NCI-H1105 (cell line): Measurements from ENCODE around the gene MICAL1.

Experiments used
- DNase-seq: peaks from one replicate; lab custom pipeline; 2025; lab: John Stamatoyannopoulos, UW

Gene MICAL1

GRCh38 chr6:109455437-109456110, at the start of gene MICAL1:
Gene MICAL1 (minus strand): TSS chr6:109455772. CDS start chr6:109454196, 1,576 bp downstream.
- DNase-seq = peak; percentile 77

- DNase-seq = no peak
These were observed 48.0 kb upstream of the MICAL1 start for GRCh38 chr6:109503327-109504224.

- DNase-seq = no peak
These were observed 43.4 kb upstream of the MICAL1 start for GRCh38 chr6:109498936-109499335.

- DNase-seq = no peak
These were observed 42.5 kb upstream of the MICAL1 start for GRCh38 chr6:109498052-109498451.

- DNase-seq = no peak
These were observed 40.6 kb upstream of the MICAL1 start for GRCh38 chr6:109496036-109496772.

GRCh38 chr6:109493865-109494264, 38.3 kb upstream of the MICAL1 start:
- DNase-seq = no peak

GRCh38 chr6:109491207-109491938, 35.8 kb upstream of the MICAL1 start:
- DNase-seq = no peak

GRCh38 chr6:109490713-109491112, 35.1 kb upstream of the MICAL1 start:
- DNase-seq = no peak

- no peak for DNase-seq
These were observed 32.4 kb upstream of the MICAL1 start for GRCh38 chr6:109488001-109488400.

GRCh38 chr6:109486068-109486467, 30.5 kb upstream of the MICAL1 start:
- DNase-seq = no peak

GRCh38 chr6:109485266-109485935, 29.8 kb upstream of the MICAL1 start:
- no peak for DNase-seq

- DNase-seq = no peak
These were observed 28.6 kb upstream of the MICAL1 start for GRCh38 chr6:109484122-109484521.

GRCh38 chr6:109483735-109484057, 28.1 kb upstream of the MICAL1 start:
- no peak for DNase-seq

- DNase-seq = peak; percentile 95
These were observed 27.5 kb upstream of the MICAL1 start, which contains the start of gene ZBTB24 for GRCh38 chr6:109482905-109483734. Gene ZBTB24 (minus strand): TSS chr6:109483219. CDS start chr6:109482026, 1,193 bp downstream.

- no peak for DNase-seq
These were observed 25.5 kb upstream of the MICAL1 start for GRCh38 chr6:109480993-109481480.

- no peak for DNase-seq
These were observed 23.5 kb upstream of the MICAL1 start for GRCh38 chr6:109478841-109479624.

- DNase-seq = no peak
These were observed 22.7 kb upstream of the MICAL1 start for GRCh38 chr6:109478222-109478805.

- no peak for DNase-seq
These were observed 22.2 kb upstream of the MICAL1 start for GRCh38 chr6:109477725-109478124.

GRCh38 chr6:109477184-109477583, 21.6 kb upstream of the MICAL1 start:
- DNase-seq = no peak
